ENCODE results near the gene HPCAL4.

DNA sequence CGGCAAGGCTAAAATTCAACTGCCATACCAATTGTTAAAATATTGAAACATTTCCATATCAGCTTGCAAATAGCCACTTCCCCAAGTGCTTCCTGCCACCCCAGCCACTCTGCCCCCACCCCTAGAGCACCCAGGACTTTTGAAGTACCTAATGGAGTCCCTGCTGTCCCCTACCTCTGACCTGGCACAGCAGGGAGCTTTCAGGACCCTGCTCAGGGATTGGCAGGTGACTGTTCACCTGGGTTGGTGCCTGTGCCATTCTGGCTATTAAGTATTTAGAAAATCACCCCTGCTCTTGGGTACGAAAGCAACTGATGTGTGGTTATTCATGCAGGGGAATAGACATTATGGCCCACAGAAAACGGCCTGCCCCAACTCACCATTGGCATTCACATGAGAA, 9.1 kb upstream of the HPCAL4 start:
- TF ChIP-seq CTCF (IDR thresholded peaks at IDR 0.05) (no peak), POLR2A (IDR thresholded peaks at IDR 0.05) (no peak)

Measured in thyroid gland (tissue), 4 donors.